Osteoblast (primary cell): ENCODE results near the gene SOCS4. TPM values are rescaled to one million over a fixed set of nuclear protein-coding genes. Genes with fewer than 3 reads are reported as not detected.

Experiments used
- DNase-seq: peaks from one replicate; pipeline ENCODE4 v3.0.0; 2011; ENCODE audit warnings: low spot score, mixed read lengths; ENCODE audit not compliant: insufficient read length; ENCODE audit errors: missing footprints
- H2AFZ ChIP-seq: 2 replicates; pipeline ENCODE4 v1.6.0; 2011; ENCODE audit warnings: mild to moderate bottlenecking, low read length
- H3K27ac ChIP-seq: 2 replicates; pipeline ENCODE4 v1.5.1; 2011; ENCODE audit warnings: mild to moderate bottlenecking, low read depth, low read length, moderate library complexity
- H3K27me3 ChIP-seq: 2 replicates; pipeline ENCODE4 v1.6.0; 2012; ENCODE audit warnings: mild to moderate bottlenecking, control low read depth, inconsistent platforms, low read length, moderate library complexity; ENCODE audit not compliant: insufficient read depth
- H3K36me3 ChIP-seq: 2 replicates; pipeline ENCODE4 v1.5.1; 2011; ENCODE audit warnings: mild to moderate bottlenecking, low read length, control low read depth, moderate library complexity; ENCODE audit not compliant: insufficient read depth
- H3K4me1 ChIP-seq: 2 replicates; pipeline ENCODE4 v1.5.1; 2011; ENCODE audit warnings: mild to moderate bottlenecking, low read length, control low read depth, moderate library complexity; ENCODE audit not compliant: insufficient read depth
- H3K4me2 ChIP-seq: 2 replicates; pipeline ENCODE4 v1.6.0; 2011; ENCODE audit warnings: mild to moderate bottlenecking, low read length; ENCODE audit not compliant: insufficient read depth
- H3K4me3 ChIP-seq: fragments of 200-600 bp; sonication (generic); 3 replicates; pipeline ENCODE4 v1.5.1; 2012; ENCODE audit warnings: mild to moderate bottlenecking, low read length, inconsistent platforms; ENCODE audit not compliant: insufficient read depth
- H3K79me2 ChIP-seq: 2 replicates; pipeline ENCODE4 v1.6.0; 2012; ENCODE audit warnings: mild to moderate bottlenecking, low read length, control low read depth, inconsistent platforms; ENCODE audit not compliant: insufficient read depth
- H3K9me3 ChIP-seq: 2 replicates; pipeline ENCODE4 v1.5.1; 2011; ENCODE audit warnings: low read depth, low read length, control low read depth
- H4K20me1 ChIP-seq: 2 replicates; pipeline ENCODE4 v1.6.0; 2012; ENCODE audit warnings: mild to moderate bottlenecking, low read length, control low read depth; ENCODE audit not compliant: insufficient read depth
- CTCF ChIP-seq: IDR thresholded peaks from 2 replicates; pipeline ENCODE4 v1.5.1; 2011; ENCODE audit warnings: mild to moderate bottlenecking, low read depth, low read length, moderate library complexity; ENCODE audit errors: extremely low read depth
- total RNA-seq: library from RNA; depleted of rRNA; stranded (reverse); fragments of >200 nt; gene quantifications from 2 replicates; pipeline ENCODE4 v1.2.3, GENCODE V29; 2012

SOCS4 gene
- total RNA-seq, 1 donor, result 15.6 TPM

- H3K4me2 ChIP-seq, result no peak overlapping the region
- peaks cover 56% of the 10 kb centered on the region for H3K79me2 ChIP-seq
- H2AFZ ChIP-seq, result no peak overlapping the region
- no peak for TF ChIP-seq CTCF
- no peaks in the 10 kb centered on the region for H3K27me3 ChIP-seq
- no peaks in the 10 kb centered on the region for H3K4me1 ChIP-seq
- no peak overlapping the region for H3K27ac ChIP-seq
- no peaks in the 10 kb centered on the region for H4K20me1 ChIP-seq
- DNase-seq, result peak; percentile 45
- H3K36me3 ChIP-seq, result peaks cover 24% of the 10 kb centered on the region
- no peaks in the 10 kb centered on the region for H3K9me3 ChIP-seq
- no peak overlapping the region for H3K4me3 ChIP-seq
Measured at GRCh38 chr14:55038708-55039107, 11.7 kb downstream of the SOCS4 start.

- Histone ChIP-seq H3K4me3 (no peak overlapping the region), H3K79me2 (peaks cover 32% of the 10 kb centered on the region), H3K27ac (no peak overlapping the region), H3K27me3 (no peaks in the 10 kb centered on the region), H3K9me3 (no peaks in the 10 kb centered on the region), H3K4me2 (no peak overlapping the region), H3K4me1 (no peaks in the 10 kb centered on the region), H4K20me1 (no peaks in the 10 kb centered on the region), H3K36me3 (peaks cover 17% of the 10 kb centered on the region), H2AFZ (no peak overlapping the region)
- no peak for DNase-seq
- no peak for TF ChIP-seq CTCF
Measured at GRCh38 chr14:55043528-55043927, 16.5 kb downstream of the SOCS4 start.

GRCh38 chr14:55045087-55045486, 18.1 kb downstream of the SOCS4 start:
- H3K27me3 ChIP-seq, result no peaks in the 10 kb centered on the region
- no peak overlapping the region for H3K27ac ChIP-seq
- no peak overlapping the region for H3K4me2 ChIP-seq
- H3K4me3 ChIP-seq, result no peak overlapping the region
- no peak overlapping the region for H2AFZ ChIP-seq
- H3K4me1 ChIP-seq, result no peaks in the 10 kb centered on the region
- H3K79me2 ChIP-seq, result peaks cover 17% of the 10 kb centered on the region
- peaks cover 13% of the 10 kb centered on the region for H3K36me3 ChIP-seq
- DNase-seq, result no peak
- H4K20me1 ChIP-seq, result no peaks in the 10 kb centered on the region
- TF ChIP-seq CTCF, result no peak
- no peaks in the 10 kb centered on the region for H3K9me3 ChIP-seq

- no peaks in the 10 kb centered on the region for H3K27me3 ChIP-seq
- DNase-seq, result no peak
- H3K79me2 ChIP-seq, result peaks cover 10% of the 10 kb centered on the region
- no peak overlapping the region for H3K27ac ChIP-seq
- peaks cover 12% of the 10 kb centered on the region for H3K36me3 ChIP-seq
- no peak for TF ChIP-seq CTCF
- no peaks in the 10 kb centered on the region for H3K9me3 ChIP-seq
- H4K20me1 ChIP-seq, result no peaks in the 10 kb centered on the region
- H3K4me1 ChIP-seq, result peaks cover 9% of the 10 kb centered on the region
- no peak overlapping the region for H3K4me3 ChIP-seq
- no peak overlapping the region for H3K4me2 ChIP-seq
- no peak overlapping the region for H2AFZ ChIP-seq
Measured at GRCh38 chr14:55047301-55048053, 20.4 kb downstream of the SOCS4 start.
